Measurements from ENCODE around the gene ADAMTS17.

ADAMTS17 gene

GRCh38 chr15:100341750-100342560, at the start of gene ADAMTS17:
TSS of gene ADAMTS17 (minus strand) at chr15:100341975. CDS start at chr15:100341899, 76 bp downstream.
- DNase-seq (ENCODE audit: low read depth): no peak

GRCh38 chr15:100385300-100386050, 43.7 kb upstream of the ADAMTS17 start:
- no peak for DNase-seq (ENCODE audit: low read depth)

- no peak for DNase-seq (ENCODE audit: low read depth)
Measured at GRCh38 chr15:100384108-100384410, 42.3 kb upstream of the ADAMTS17 start.

DNA sequence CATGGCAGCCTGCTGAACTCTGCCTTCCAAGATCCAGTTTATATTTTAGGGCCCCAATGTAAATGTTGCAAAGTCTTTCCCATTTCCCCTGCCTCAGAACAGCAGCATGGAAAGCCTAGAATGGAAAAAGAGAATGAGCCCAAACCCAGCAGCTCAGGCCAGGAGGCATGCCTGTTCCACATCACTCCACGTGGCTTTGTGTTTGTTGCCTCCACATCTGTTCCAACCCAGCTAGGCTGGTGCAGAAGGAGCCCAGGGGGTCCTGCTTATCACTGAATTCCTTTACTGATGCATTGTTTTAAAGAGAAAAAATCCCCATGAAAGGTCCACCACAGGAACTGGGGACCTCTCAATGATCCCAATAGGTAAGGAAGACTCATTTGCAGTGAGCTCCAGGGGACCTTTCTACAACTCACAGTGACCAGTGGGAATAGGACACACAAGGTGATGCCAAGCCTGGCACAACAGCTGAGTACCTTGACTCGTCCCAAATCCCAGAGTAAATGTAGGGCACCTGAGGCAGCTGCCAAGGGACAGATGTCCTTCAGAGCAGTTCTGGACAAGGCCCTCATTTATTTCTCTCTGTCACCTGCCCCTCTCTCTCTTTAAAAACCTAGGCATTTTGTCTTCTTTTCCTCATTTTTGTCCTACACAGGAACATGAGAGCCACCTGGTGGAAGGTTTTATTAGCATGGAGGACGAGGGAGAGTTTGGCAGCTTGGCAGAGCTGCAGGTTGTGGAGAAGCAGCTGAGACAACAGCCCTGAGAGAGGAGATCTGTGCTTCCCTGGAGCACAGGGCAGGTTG, 41.7 kb upstream of the ADAMTS17 start:
- no peak for DNase-seq (ENCODE audit: low read depth)

GRCh38 chr15:100373942-100374341, 32.2 kb upstream of the ADAMTS17 start:
- no peak for DNase-seq (ENCODE audit: low read depth)

DNA sequence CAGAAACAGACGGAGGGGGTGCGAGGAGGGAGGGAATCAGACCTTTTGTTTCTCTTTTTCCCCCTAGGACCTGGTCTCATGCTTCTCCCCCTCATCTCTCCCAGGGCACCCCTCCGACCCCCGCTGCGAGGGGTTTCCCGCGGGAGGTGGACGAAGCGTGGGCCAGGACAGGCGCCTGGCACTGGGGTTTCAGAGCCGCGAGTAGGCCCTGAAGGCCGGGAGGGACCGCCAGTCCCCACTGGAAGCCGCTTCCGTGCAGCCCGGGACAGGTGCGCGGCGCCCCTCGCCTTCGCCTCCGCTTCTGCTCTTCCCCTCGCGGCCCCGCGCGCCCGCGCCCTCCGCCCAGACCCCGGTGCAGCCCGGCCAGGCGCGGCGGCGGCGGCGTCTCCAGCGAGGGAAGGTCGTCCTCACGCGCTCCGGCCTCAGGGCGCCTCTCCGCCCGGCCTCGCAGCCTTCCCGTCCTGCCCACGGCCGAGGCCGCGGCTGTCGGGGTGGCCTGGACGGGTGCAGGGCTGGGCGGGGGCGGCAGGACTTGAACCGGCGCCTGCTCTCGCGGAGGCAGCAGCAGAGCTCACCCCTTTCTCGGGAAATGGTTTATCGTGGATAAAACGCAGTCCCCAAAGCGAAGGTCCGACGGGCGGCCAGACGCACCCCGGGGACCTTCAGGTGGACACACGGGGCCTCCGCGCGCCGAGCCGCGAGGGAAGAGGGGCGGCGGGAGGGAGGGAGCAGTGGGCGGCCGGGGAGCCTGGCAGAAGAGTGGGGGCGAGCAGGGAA, 31.5 kb upstream of the ADAMTS17 start:
- no peak for DNase-seq (ENCODE audit: low read depth)

- no peak for DNase-seq (ENCODE audit: low read depth)
Measured at GRCh38 chr15:100372739-100373119, 31.0 kb upstream of the ADAMTS17 start.

DNA sequence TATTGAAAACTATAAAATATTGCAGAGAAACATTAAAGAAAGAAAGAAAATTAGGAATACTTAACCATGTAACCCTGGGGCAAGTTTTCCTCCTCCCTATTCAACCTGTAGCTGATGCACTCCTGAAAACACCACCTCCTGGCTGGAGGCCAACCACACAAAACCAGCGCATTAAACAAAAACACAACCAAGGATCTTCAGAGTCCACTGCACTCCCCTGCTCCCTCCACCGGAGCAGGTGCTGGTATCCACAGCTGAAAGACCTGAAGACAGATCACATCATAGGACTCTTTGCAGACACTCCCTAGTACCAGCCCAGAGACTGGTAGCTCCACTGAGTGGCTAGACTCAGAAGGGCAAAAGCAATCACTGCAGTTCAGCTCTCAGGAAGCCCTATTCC, 13.6 kb upstream of the ADAMTS17 start:
- no peak for DNase-seq (ENCODE audit: low read depth)

DNA sequence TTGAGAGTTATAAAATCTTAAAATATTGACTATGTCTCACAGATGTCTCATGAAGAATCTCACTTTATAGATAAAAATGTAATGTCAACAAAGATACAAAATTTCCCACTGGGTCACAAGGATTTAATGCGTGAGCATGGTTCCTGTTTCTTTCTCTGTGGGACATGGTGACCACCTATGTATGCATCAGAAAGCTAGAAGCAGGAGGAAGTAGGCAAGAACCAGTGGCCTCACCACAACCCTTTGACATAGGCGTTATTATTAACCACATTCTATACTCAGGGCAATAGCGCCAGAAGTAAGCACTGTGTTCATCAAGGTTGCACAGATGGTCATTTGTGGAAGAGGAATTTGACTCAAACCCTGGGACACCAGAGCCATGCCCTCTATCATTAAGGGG, 11.7 kb upstream of the ADAMTS17 start:
- DNase-seq (ENCODE audit: low read depth): no peak

DNA sequence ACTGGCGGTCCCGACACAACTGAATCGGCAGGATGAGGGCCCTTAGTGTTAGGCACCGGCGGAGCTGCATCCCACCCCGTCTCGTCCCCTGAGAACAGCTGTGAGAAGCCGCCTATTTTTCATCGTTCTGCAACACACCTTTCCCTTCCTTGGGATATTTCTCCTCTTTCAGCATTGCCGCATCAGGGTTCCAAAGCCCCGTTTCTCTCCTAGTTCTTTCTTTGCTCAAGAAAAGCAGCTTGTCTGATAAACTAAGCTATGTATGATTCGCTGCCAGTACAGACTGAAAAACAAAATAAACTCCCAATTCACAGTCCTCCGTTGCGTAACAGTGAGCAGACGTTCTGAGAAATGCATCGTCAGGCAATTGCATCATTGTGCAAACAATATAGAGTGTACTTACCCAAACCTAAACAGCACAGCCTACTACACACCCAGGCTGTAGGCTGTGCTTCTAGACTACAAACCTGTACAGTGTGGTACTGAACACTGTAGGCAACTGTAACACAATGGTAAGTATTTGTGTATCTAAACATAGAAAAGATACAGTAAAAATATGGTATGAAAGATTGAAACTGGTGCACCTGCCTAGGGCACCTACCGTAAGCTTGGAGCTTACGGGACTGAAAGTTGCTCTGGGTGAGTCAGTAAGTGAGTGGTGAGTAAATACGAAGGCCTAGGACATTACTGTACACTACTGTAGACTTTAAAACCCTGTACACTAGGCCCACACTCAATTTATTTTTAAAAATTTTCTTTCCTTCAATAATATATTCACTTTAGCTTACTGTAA, 8.9 kb upstream of the ADAMTS17 start:
- no peak for DNase-seq (ENCODE audit: low read depth)

- peak; percentile 71 for DNase-seq (ENCODE audit: low read depth)
Measured at GRCh38 chr15:100349696-100350433, 8.1 kb upstream of the ADAMTS17 start.

DNA sequence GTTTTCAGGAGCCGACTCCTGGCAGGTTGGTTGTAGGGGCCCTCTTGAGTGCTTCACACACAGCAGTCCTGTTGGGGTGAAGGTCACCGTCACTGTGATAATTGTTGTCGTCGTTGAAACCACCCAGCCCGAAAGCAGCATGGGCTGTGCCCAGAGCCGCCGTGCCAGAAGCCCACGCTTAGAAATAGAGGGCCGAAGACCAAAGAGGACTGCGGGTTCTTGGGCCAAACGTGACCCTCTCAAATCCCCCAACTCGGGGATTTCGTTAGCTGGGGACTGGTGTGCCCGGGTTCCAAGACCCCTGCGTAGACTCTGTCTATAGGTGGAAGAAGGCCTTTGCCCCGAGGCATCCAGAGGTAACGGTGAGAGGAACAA, 7.5 kb upstream of the ADAMTS17 start:
- DNase-seq (ENCODE audit: low read depth): no peak

- DNase-seq (ENCODE audit: low read depth): no peak
Measured at GRCh38 chr15:100348578-100348977, 6.8 kb upstream of the ADAMTS17 start.

- no peak for DNase-seq (ENCODE audit: low read depth)
Measured at GRCh38 chr15:100346866-100347512, 5.2 kb upstream of the ADAMTS17 start.

- DNase-seq (ENCODE audit: low read depth): no peak
Measured at GRCh38 chr15:100345438-100345837, 3.7 kb upstream of the ADAMTS17 start.

GRCh38 chr15:100343251-100343650, 1.5 kb upstream of the ADAMTS17 start:
- no peak for DNase-seq (ENCODE audit: low read depth)

DNA sequence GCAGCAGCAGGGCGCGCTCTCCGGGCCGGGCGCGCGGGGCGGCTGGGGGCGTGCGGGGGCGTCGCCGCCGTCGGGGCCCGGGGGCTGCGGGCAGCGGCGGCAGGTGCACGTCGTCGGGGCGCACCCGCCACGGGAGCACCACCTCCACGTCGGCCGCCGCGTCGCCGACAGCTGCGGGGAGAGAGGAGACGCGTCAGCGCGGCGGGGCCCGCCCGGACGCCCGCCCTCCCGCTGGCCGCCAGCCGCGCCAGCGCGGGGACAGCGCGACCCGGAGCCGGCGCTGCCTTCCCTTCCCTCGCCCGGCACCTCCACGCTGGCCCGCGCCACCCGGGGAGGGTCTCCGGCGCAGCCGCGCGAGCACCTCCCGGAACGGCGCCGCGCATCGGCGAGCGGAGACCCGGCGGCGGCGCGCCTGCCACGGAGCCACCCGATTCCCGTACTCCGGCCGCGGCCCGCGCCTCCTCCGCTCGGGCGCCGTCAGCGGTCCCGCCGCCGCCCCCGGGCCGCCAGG, 481 bp downstream of the ADAMTS17 start:
- DNase-seq (ENCODE audit: low read depth): no peak

GRCh38 chr15:100340721-100341238, 995 bp downstream of the ADAMTS17 start:
- DNase-seq (ENCODE audit: low read depth): no peak

- no peak for DNase-seq (ENCODE audit: low read depth)
Measured at GRCh38 chr15:100339999-100340398, 1.8 kb downstream of the ADAMTS17 start.
